Mucosa of rectum (tissue), 2 donors: Measurements from ENCODE around the gene FES.
"Not testable (repeated sequence)": the region's sequence is repeated elsewhere in the genome, so short reads cannot be mapped to it uniquely, and the experiment has no call there.

Experiments used
- H3K27ac ChIP-seq, 2 donors: one replicate each; pipeline ENCODE4 v1.7.0; 2013; ENCODE audit warnings: inconsistent platforms in 2 of 2, low read depth in 2 of 2, low read length in 2 of 2
- H3K27me3 ChIP-seq, 2 donors: one replicate each; pipeline ENCODE4 v1.7.0; 2013; ENCODE audit warnings: low read length in 2 of 2; ENCODE audit not compliant: control insufficient read depth in 2 of 2, insufficient read depth in 2 of 2
- H3K36me3 ChIP-seq, 2 donors: one replicate each; pipeline ENCODE4 v1.7.0; 2013; ENCODE audit warnings: low read length in 2 of 2; ENCODE audit not compliant: control insufficient read depth in 2 of 2, insufficient read depth in 2 of 2
- H3K4me1 ChIP-seq, 2 donors: one replicate each; pipeline ENCODE4 v1.7.0; 2013; ENCODE audit warnings: low read length in 2 of 2, mild to moderate bottlenecking in 1 of 2; ENCODE audit not compliant: control insufficient read depth in 2 of 2, insufficient read depth in 2 of 2
- H3K4me3 ChIP-seq, 2 donors: one replicate each; pipeline ENCODE4 v1.7.0; 2013; ENCODE audit warnings: low read length in 2 of 2
- H3K9ac ChIP-seq, 2 donors: one replicate each; pipeline ENCODE4 v1.7.0; 2013; ENCODE audit warnings: low read length in 2 of 2, low read depth in 1 of 2, mild to moderate bottlenecking in 1 of 2
- H3K9me3 ChIP-seq, 2 donors: one replicate each; pipeline ENCODE4 v1.7.0; 2013; ENCODE audit warnings: low read length in 2 of 2; ENCODE audit not compliant: control insufficient read depth in 2 of 2
- donor health status: healthy.
- donor health status: Normal muscosa, but diverticular disease.

FES gene

DNA sequence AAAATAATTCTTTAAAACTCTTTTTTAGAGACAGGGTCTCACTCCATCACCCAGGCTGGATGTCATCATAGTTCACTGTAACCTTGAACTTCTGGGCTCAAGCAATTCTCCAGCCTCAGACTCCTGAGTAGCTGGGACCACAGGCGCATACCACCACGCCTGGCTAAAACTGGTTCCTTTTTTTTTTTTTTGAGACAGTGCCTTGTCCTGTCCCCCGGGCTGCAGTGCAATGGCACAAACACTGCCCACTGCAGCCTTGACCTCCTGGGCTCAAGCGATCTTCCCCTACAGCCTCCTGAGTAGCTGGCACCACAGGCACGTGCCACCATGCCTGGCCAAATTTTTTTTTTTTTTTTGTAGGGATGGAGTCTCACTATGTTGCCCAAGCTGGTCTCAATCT lies 39.6 kb upstream of the FES start:
- H3K4me1 ChIP-seq = peaks cover 4 to 5% of the 10 kb centered on the region in 2 donors

DNA sequence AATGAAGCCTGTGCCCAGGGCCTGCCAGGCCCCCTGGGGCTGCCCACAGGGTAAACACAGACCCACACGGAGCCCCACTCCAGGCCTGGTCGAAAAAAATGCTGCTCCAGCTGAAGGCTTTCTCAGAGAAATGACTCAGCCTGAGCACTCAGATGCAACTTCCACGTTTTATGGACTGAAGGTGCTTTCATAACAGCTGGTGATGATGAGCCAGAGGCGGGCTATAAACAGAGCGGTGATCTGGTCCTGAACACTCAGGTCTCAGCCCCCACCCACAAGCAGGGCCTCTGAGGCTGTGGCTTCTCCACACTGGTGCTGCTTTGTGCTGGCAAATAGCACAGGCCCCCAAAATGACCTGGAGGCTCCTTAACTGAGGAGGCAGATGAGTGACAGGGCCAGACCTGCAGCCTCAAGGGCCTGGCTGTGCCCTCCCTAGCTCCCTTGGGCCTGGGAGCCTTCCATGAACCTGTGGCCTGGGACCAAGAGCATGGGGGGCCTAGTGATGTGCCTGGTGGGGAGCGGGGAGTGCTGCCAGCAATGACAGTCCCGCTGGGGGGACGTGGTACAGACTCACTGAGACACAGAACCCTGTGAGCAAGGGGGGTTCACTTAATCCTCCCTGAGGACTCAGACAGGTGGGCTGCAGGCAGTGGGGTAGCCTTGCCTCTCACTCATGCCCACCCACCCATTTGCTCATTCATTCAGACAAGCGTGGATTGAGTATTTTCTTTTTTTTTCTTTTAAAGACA lies 38.9 kb upstream of the FES start:
- Histone ChIP-seq H3K27ac (no peak overlapping the region), H3K4me1 (peaks cover 0 to 3% of the 10 kb centered on the region in 2 donors), H3K9ac (no peak overlapping the region), H3K36me3 (no peaks in the 10 kb centered on the region), H3K9me3 (no peaks in the 10 kb centered on the region), H3K27me3 (no peaks in the 10 kb centered on the region), H3K4me3 (no peak overlapping the region)

More for the DNA sequence above, 39.6 kb upstream of the FES start:
- no peaks in the 10 kb centered on the region for H3K27me3 ChIP-seq
- H3K4me3 ChIP-seq = no peak overlapping the region
- H3K9me3 ChIP-seq = no peaks in the 10 kb centered on the region
- no peak overlapping the region for H3K9ac ChIP-seq
- no peak overlapping the region for H3K27ac ChIP-seq
- H3K36me3 ChIP-seq = no peaks in the 10 kb centered on the region

DNA sequence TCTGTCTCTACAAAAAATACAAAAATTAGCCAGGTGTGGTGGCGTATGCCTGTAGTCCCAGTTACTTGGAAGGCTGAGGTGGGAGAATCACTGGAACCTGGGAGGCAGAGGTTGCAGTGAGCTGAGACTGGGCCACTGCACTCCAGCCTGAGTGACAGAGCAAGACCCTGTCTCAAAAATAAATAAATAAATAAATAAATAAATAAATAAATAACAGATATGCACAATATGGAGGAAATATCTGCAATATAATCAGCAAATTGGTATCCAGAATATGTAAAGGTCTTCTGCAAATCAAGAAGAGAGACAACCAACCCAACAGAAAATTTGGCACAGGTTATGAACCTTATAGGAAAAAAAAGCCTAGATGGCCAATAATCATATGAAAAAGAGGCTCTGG lies 34.9 kb upstream of the FES start:
- H3K36me3 ChIP-seq, H3K27me3 ChIP-seq, H3K9ac ChIP-seq, H3K4me1 ChIP-seq, H3K9me3 ChIP-seq, H3K4me3 ChIP-seq, H3K27ac ChIP-seq: not testable (repeated sequence)

DNA sequence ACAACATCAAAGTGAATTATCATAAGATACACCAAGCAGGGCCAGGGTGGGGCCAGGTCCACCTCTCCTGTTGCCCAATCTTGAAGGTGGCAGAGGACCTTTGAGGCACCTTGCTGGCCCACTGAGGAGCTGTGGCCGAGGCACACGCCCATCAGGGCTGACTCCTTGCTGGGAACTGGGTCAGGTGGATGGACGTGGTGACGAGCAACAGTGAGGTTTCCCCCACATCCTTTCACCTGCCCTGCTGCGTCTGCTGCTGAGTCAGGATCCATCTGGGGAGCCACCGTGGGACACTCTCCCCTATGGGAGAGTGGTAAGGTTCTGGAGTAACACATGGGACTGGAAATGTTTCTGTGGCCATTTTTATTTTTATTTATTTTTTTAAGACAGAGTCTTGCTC lies 33.2 kb upstream of the FES start:
- H3K27me3 ChIP-seq = no peaks in the 10 kb centered on the region
- H3K4me3 ChIP-seq = no peak overlapping the region
- peaks cover 0 to 5% of the 10 kb centered on the region in 2 donors for H3K36me3 ChIP-seq
- H3K27ac ChIP-seq = no peak overlapping the region
- peaks cover 0 to 5% of the 10 kb centered on the region in 2 donors for H3K4me1 ChIP-seq
- no peak overlapping the region for H3K9ac ChIP-seq
- no peaks in the 10 kb centered on the region for H3K9me3 ChIP-seq

DNA sequence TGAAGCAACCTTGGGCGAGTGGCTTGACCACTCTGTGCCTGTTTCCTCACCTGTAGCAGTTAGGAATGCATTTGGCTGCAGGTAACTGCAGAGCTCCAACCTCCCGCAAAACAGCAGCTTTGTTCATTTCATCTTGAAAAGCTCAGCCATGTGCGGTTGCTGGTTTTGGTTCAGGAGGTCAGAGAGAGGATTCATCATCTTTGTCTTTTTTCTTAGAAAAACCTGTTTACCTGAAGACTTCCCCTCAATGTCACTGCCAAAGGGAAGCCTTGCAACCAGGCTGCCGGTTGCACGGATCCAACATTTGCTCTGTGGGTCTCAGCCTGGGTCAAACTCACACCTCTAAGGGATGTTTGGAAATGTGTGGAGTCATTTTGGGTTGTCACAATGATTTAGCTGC lies 32.4 kb upstream of the FES start:
- H3K9ac ChIP-seq = no peak overlapping the region
- no peak overlapping the region for H3K27ac ChIP-seq
- peaks cover 0 to 5% of the 10 kb centered on the region in 2 donors for H3K36me3 ChIP-seq
- H3K9me3 ChIP-seq = no peaks in the 10 kb centered on the region
- H3K4me3 ChIP-seq = no peak overlapping the region
- H3K4me1 ChIP-seq = peaks cover 5 to 9% of the 10 kb centered on the region in 2 donors
- no peaks in the 10 kb centered on the region for H3K27me3 ChIP-seq

DNA sequence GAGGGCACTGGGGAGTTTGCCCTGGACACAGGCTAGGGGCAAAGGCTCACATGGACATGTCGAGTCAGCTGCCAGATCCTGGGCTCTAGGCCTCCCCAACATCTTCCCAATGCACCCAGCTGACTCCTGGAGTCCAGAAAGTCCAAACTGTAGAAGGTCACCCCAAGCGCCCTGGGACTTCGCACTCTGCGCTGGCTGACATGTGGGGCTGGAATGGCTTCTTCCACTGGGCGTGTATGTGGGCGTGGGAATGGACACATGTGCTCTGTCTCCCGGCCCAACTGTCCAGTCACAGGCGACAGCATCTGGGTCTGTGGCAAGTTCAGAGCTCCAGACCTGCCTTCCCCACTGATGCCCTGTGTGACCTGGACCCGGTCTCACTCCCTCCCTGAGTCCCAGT lies 29.2 kb upstream of the FES start:
- no peak overlapping the region for H3K4me3 ChIP-seq
- H3K9me3 ChIP-seq = no peaks in the 10 kb centered on the region
- H3K4me1 ChIP-seq = peaks cover 9% of the 10 kb centered on the region in 2 donors
- no peak overlapping the region for H3K9ac ChIP-seq
- peaks cover 0 to 5% of the 10 kb centered on the region in 2 donors for H3K36me3 ChIP-seq
- no peak overlapping the region for H3K27ac ChIP-seq
- H3K27me3 ChIP-seq = no peaks in the 10 kb centered on the region

DNA sequence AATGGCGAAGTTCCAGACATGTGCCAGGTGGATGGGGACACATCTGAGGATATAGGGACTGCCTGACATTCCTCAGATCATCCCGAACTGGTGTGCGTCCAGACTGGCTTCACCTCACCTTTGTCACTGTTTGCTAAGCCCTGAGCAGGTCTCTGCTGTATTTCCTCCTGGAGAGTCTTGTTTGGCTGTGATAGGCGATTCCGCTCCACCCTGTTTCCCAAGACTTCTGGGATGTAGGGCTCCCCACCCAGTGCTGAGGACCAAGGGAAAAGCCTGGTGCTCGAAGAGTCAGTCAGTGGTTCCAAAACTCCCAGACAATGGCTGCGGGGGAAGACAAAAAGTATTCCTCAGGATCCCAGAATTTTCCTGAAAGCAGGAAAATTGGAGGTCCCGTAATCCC lies 27.0 kb upstream of the FES start:
- Histone ChIP-seq H3K9ac (no peak overlapping the region), H3K27ac (no peak overlapping the region)

DNA sequence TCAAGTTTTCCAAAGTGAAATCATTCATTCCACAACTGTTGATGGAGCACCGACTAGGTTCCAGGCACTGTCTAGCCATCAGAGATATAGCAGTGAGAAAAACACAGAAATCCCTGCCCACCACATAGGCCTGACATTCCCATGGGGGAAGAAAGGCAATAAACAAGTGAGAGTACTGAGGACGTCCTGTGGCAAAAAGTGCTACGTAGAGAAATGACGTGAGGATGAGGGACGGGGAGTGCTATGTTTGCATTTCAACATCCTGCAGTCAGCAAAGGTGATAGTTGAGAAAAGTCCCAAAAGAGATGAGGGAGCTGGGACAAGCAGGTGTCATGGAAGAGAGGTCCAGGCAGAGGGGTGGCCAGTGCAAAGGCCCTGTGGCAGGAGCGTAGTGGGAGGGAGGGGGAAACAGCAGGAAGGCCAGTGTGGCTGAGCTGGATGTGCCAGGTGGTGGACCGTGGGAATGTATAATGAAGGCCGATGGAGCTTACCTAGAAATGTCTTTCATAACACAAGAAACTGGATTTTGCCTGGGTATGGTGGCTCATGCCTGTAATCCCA lies 26.3 kb upstream of the FES start:
- Histone ChIP-seq H3K27me3 (no peaks in the 10 kb centered on the region), H3K9ac (no peak overlapping the region), H3K36me3 (no peaks in the 10 kb centered on the region), H3K9me3 (no peaks in the 10 kb centered on the region), H3K4me3 (no peak overlapping the region), H3K27ac (no peak overlapping the region), H3K4me1 (peaks cover 8 to 9% of the 10 kb centered on the region in 2 donors)

More for the DNA sequence above, 27.0 kb upstream of the FES start:
- no peaks in the 10 kb centered on the region for H3K27me3 ChIP-seq
- H3K4me1 ChIP-seq = peaks cover 9% of the 10 kb centered on the region in 2 donors
- H3K36me3 ChIP-seq = no peaks in the 10 kb centered on the region
- no peaks in the 10 kb centered on the region for H3K9me3 ChIP-seq
- no peak overlapping the region for H3K4me3 ChIP-seq

DNA sequence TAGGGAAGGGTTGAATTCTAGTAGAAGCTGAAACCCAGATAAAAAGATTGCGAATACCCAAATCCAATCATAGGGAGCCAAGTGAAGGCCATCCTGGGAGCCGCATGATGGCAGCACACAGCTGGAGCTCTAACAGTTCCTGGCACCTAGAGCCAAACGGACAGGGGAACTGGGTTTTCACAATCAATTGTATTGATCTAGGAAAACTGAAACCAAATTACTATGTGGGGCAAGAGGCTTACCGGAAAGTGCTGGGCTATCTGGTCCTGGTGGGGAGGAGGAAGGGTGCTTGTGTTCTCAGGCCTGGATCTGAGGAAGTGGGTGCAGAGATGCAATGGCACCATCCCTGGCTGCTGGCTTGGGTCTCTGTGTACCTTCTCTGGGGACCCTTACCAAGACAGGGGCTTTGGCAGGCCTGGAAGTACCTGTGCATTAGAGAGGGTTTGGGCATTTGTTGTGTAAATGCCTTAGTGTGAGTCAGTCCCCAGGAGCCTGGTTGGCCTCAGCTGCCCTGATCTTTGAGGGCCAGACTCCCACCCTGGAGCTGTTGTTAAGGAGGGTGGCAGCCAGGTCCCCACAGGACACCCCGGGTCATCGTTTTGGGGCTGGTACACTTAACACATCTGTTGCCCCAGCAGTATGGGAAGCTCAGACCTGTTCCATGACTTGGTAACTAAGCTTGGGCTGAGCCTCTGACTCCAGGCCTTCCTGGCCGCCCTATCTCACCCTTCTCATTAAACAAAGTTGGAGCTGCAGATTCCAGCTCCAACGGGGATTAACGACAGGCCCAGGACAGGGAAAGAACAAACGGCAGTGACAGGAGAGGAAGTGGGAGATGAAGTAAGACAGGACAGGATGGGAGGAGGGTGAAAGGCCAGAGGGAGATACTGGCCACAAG lies 24.8 kb upstream of the FES start:
- H3K9me3 ChIP-seq = no peaks in the 10 kb centered on the region
- no peak overlapping the region for H3K9ac ChIP-seq
- no peaks in the 10 kb centered on the region for H3K36me3 ChIP-seq
- H3K27me3 ChIP-seq = no peaks in the 10 kb centered on the region
- H3K4me1 ChIP-seq = peaks cover 8 to 9% of the 10 kb centered on the region in 2 donors
- H3K4me3 ChIP-seq = no peak overlapping the region
- no peak overlapping the region for H3K27ac ChIP-seq

DNA sequence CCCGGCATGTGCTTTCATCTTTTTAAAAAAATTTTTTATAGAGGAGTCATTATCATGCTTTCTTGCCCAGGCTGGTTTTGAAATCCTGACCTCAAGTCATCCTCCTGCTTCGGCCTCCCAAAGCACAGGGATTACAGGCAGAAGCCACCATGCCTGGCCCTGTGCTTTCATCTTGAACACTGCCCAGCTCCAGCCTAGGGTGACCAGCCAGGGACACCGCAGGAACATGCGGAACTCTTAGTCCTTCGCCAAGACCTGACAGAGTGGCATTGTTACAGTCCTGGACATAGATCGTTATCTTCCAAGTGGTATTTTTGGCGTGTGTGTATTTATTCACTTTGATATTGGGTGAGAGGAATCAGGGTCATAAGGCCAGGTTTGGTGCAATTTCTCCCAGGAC lies 23.9 kb upstream of the FES start:
- Histone ChIP-seq H3K4me3 (no peak overlapping the region), H3K9me3 (no peaks in the 10 kb centered on the region), H3K27ac (no peak overlapping the region), H3K36me3 (no peaks in the 10 kb centered on the region), H3K4me1 (peaks cover 8 to 9% of the 10 kb centered on the region in 2 donors), H3K9ac (no peak overlapping the region), H3K27me3 (no peaks in the 10 kb centered on the region)
